ENCODE data around the gene RALGAPA2.

- TF ChIP-seq CTCF (IDR thresholded peaks at IDR 0.05; ENCODE audit: low read length) = no peak
- TF ChIP-seq EZH2 (IDR thresholded peaks at IDR 0.05; ENCODE audit: borderline replicate concordance, low read length) = no peak
These were observed 314.3 kb downstream of the RALGAPA2 start for GRCh38 chr20:20398123-20398522.

Measured in OCI-LY1 (cell line).